ENCODE results near the gene S100A6.

GRCh38 chr1:153563991-153564390 is 28.2 kb upstream of the S100A6 start:
- TF ChIP-seq CTCF (IDR thresholded peaks at IDR 0.05; ENCODE audit: low read length) (no peak), EZH2 (IDR thresholded peaks at IDR 0.05; ENCODE audit: borderline replicate concordance, low read length) (no peak)
